Stimulated activated CD4-positive, alpha-beta T cell treated with anti-CD3 and anti-CD28 coated beads, Interleukin-1b, Interleukin-23, amount 100 ng/mL, for 24 hours (primary cell): ENCODE data around the gene BPHL.
A peak's percentile ranks its signal among the peaks of the same experiment; 100 is the strongest.
"Not testable (repeated sequence)": the region's sequence is repeated elsewhere in the genome, so short reads cannot be mapped to it uniquely, and the experiment has no call there.

ENCODE experiments used
- DNase-seq, 4 experiments: peaks; one replicate each; pipeline ENCODE4 v3.0.0-alpha.2; 2020; ENCODE audit warnings: low read depth in 4 of 4, low spot score in 1 of 4

BPHL gene

GRCh38 chr6:3118353-3119039 lies at the start of gene BPHL:
BPHL (plus strand) TSS chr6:3118711; CDS start chr6:3118741, 30 bp downstream.
- peak; percentile 99 to 100 (median 100) for DNase-seq

DNA sequence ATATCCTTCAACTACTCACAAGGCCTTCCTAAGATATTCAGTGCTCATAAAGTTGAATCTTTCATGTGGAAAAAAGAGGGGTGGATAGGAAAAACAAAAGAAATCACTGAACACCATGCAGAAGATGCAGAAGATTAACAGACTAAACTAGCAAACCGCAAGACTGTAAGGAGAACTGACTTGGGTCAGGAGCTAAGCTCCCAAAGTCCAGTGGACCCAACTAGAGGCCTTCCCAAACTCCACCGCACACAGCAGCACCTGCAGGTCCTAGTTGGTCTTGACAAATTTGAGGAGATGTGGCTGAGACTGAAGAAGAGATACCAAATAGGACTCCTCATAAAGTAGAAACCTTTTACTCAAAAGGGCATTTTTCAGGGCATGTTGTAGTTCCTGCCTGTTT lies 46.9 kb upstream of the BPHL start:
- DNase-seq = no peak

DNA sequence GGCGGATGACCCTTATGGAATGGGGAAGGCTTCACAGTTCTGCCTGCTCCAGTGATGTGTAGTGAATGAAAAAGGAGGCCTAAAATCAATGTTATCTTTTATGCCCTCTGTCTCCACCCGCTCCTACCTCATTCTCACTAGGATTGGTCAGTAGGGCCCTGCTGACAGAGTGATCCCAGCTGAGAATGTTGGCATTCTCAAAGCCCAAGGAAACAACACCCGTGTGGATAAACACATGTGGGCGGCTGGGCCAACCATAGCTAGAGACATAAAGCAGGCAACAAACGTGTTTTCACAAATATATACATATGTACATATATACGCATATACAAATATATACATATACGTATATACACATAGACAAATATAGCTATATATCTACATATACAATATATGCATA lies 45.7 kb upstream of the BPHL start:
- no peak for DNase-seq

GRCh38 chr6:3073382-3073781 lies 45.1 kb upstream of the BPHL start:
- DNase-seq = no peak

DNA sequence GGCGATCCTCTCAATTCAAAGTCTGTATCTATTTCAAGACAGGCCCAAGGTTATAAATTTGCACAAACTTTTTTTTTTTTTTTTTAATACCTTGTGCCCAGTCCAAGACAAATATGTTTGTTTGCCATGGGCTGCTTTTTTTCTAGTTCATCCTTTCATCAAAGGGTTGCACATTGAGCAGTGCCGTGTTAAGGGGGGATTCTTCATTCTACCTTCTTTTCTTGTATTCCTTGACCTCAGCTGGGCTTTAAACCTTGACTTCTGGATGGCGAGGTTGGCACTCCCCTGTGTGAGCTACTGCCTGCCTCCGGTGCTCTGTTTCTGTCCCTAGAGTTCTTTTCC lies 42.8 kb upstream of the BPHL start:
- DNase-seq = no peak

GRCh38 chr6:3076320-3076719 lies 42.2 kb upstream of the BPHL start:
- no peak for DNase-seq

DNA sequence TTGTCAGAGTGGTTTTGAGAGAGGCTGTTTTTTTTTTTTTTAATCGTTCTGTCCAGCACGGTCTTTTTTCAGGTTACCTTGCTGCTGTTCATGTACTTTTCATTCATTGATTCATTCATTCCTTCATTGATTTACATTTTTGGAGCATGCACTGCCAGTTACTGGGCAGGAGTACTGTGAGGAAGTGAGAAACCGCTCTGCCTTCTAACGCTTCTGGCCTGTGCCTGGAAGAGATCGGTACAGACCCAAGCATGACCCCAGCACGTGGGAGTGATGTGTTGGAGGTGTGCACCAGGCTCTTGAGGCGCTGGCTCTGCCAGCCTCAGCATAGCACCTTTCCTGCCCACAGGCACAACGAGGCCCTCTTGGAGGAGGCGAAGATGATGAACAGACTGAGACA lies 41.1 kb upstream of the BPHL start:
- DNase-seq = no peak

DNA sequence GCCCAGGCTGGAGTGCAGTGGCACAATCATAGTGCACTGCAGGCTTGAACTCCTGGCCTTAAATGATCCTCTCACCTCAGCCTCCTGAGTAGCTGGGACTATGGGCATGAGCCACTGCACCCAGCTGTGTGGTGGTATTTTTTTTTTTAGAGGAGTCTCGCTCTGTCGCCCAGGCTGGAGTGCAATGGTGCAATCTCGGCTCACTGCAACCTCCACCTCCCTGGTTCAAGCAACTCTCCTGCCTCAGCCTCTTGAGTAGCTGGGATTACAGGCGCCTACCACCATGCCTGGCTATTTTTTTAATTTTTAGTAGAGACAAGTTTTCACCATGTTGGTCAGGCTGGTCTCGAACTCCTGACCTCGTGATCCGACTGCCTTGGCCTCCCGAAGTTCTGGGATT lies 39.6 kb upstream of the BPHL start:
- not testable (repeated sequence) for DNase-seq

- no peak for DNase-seq
Measured at GRCh38 chr6:3079682-3080081, 38.8 kb upstream of the BPHL start.

GRCh38 chr6:3081960-3082359 lies 36.6 kb upstream of the BPHL start:
- DNase-seq = no peak

DNA sequence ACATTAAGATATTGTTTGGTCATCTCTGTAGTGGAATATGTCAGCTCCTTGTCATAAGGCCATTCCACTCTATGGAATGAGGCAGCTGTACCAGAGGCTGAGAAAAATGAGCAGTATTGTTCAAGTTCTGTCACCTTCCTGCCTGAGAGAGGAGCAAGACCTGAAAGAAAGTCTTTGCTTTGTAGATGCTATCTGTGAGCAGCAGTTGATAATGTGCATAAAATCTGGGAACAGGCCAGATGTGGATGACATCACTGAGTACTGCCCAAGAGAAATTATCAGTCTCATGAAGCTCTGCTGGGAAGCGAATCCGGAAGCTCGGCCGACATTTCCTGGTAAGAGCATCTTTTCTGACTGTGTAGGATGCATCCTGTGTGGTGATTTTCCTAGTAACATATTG lies 33.4 kb upstream of the BPHL start:
- DNase-seq = no peak

- no peak for DNase-seq
Measured at GRCh38 chr6:3086282-3086946, 32.1 kb upstream of the BPHL start.

DNA sequence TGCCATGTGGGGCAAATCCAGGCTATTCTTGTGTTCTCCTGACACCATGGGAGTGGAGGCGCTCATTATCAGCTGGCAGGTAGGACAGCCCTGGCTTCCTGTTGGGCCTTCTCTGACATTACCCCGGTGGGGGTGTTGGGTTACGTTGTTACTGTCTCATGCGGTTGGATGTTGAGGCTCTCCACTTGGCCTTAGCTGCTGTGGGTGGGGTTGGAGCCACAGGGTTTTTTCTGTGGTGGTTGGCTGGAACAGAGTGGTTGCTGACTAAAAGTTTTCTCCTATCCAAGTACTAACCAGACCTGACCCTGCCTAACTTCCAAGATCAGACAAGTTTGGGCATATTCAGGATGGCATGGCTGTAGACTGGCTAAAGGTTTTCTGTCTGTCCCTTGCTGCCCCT lies 30.1 kb upstream of the BPHL start:
- DNase-seq = no peak

DNA sequence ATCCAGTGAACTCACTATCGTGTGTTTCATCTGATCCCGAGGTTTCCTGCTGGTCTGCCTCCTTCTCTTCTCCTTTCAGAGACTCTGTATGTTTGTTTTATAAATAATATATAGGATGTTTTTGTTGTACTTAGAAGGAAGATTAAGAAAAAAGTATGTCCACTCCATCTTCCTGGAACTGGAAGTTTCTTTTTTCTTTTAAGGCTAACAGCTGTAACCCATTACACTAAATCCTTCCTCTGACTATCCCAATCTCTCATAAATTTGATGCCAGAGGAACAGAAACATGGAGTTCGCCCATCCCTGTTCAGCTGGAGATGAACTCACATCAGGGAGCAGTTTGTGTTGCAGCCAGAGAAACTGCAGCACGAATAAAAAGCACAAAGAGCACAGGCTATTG lies 29.5 kb upstream of the BPHL start:
- no peak for DNase-seq

DNA sequence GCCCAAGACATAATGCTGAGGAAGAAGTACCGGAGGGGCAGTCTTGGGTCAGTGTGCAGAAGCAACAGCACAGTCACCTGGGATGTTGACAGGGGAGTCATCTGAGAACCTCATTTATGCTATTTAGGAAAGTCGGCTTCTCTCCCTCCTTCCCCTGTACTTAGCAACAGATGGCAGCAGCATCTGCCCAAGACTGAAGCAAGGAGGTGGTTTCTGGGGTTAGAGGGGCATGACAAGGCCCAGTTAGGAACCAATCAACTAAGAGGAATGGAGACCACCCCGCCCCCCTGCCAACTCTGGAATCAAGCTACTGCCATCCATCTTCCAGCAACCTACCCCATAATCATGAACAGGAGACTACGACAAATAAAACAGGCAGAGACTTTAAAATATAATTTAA lies 28.5 kb upstream of the BPHL start:
- no peak for DNase-seq

DNA sequence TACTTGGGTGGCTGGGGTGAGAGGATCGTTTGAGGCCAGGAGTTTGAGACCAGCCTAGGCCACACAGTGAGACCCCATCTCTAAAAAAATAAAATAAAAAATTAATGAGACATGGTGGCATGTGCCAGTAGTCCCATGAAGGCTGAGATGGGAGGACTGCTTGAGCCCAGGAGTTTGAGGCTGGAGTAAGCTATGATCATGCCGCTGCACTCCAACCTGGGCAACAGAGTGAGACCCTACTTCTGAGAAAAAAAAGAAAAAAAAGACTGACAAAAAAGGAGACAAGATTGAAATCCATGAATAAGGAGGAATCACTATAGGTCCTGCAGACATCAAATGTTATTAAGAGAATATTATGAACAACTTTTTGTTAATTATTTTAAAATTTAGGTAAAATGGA lies 23.7 kb upstream of the BPHL start:
- no peak for DNase-seq

GRCh38 chr6:3102875-3103274 lies 15.6 kb upstream of the BPHL start:
- DNase-seq = no peak

GRCh38 chr6:3108746-3109414 lies 9.6 kb upstream of the BPHL start:
- DNase-seq = no peak

DNA sequence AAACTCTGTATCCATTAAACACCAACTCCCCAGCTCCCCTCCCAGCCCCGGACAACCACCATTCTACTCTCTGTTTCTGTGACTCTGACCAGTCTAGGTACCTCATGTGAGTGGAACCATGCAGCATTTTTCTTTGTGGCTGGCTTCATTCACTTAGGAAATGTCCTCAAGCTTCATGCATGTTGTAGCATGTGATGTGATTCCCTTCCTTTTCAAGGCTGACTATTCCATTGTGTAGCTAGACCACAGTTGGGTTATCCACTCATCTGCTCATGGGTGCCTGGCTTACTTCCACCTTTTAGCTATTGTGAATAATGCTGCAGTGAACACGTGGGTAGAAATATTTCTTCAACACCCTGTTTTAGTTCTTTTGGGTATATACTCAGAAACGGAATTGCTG lies 8.8 kb upstream of the BPHL start:
- DNase-seq = no peak

- no peak for DNase-seq
Measured at GRCh38 chr6:3114377-3114776, 4.1 kb upstream of the BPHL start.

GRCh38 chr6:3117912-3118352 lies 579 bp upstream of the BPHL start:
- no peak for DNase-seq

DNA sequence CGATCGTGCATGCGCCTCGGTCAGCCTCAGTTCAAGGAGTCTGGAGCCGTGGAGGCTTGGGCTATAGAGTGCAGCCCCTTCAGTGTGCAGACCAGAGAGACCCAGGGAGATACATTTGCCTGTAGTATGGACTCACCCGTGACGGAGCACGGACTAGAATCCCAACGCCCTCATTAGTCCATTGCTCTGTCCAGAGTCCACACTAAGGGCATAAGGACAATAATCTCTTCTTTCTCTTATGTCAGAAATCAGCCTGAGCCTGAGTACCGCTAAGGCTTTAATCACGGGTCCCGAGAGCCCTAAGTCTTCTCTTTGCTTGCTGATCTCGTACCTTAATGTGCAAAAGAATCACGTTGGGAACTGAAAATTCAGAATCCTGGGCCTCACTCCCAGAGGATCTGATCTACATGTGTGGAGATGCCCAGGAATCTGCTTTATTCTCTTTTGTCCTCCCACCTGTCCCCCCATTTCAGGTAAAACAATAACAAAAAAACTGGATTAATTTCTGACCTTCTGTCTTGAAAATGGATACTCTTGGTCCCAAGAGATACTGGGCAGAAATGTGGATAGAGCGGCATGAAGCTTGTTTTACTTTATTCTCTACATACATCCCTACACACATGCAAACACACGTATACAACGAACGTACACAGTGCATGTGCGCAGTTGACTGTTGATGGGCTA lies 671 bp downstream of the BPHL start:
- no peak for DNase-seq
